Activated CD4-positive, CD25-positive, alpha-beta regulatory T cell (primary cell): ENCODE results near the gene NUP210L.
"Not testable (repeated sequence)": the region's sequence is repeated elsewhere in the genome, so short reads cannot be mapped to it uniquely, and the experiment has no call there.

Experiments used
- DNase-seq, 4 experiments: peaks; one replicate each; lab custom pipeline; 2025; lab: John Stamatoyannopoulos, UW

The NUP210L gene

DNA sequence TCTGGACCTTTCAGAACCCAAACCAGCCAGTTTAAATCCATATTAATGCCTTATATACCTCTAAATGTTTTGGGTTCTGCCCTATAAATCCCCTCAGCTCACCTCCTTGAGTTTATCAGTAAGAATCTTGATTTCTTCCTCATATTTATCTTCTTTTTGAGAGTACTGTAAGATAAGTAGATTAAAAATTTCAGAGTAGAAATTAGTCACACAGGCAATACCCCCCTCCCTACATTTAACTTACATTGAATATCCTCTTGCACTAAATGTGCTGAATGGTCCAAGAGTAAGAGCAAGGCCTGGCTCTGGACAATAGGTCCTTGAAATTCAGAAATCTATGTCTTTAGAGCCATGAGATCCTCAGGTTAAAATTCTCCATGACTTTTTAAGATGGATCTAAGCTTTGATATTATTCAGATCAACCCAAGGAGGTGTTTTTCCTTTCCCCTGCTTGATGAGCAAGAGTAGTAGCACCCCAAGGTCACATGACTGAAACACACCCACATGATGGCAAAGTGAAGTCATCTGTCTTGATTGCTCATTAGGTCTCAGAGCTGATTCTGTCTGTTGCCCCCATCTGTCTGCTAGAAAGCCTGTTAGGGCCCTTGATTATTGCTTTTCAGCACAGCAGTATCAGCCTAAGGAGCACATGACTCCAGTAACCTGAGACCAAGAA, 15.8 kb upstream of the NUP210L start:
- DNase-seq: peak in 2 of 4 experiments; percentile 5 to 9

DNA sequence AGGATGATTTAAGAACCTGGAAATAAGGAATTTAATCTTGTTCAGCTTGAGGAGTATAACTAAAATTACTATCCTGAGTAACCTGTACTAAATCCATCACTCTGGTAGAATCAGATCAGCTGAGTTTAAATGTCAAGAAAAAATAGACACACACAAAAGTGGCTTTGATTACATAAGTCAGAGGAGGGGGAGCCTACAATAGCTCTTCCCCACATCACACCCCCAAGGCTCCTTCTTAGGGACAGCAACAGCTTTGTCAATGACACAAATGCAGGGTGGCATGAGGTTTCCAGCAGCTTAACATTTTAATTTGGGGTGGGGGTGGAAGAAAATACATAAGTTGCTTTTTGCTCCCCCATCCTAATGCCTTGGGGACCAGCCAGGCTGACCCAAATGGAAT, 12.6 kb upstream of the NUP210L start:
- DNase-seq: no peak

DNA sequence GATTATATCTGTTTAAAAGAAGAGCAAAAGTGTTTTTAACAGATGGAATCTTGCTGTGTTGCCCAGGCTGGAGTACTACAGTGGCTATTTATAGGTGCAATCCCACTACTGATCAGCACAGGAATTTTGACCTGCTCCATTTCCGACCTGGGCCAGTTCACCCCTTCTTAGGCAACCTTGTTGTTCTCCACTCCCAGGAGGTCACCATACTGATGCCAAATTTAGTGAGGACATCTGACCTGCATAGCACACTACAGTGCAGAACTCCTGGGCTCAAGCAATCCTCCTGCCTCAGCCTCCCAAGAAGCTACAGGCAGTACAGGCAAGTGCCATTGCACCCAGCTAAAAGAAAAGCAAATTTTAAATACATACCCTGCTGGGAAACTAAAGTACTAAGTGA, 11.3 kb upstream of the NUP210L start:
- DNase-seq: no peak

DNA sequence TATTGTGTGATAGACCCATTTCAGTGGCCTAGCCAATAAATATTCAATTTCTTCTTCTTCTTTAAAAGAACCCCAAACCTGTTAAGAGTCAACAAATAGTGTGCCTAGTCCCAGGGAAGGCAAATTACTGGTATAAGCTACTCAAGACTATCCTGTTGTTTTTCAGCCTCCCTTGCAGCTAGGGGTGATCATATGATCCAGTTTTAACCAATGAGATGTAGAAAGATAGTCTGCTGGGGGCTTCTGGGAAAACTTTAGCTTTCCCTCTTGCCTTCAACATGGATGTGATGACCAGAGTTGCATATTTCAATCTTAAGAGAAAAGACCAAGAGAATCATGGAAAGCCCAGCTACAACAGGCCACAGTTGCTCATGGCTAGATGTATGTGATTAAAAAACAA, 4.7 kb upstream of the NUP210L start:
- no peak for DNase-seq

DNA sequence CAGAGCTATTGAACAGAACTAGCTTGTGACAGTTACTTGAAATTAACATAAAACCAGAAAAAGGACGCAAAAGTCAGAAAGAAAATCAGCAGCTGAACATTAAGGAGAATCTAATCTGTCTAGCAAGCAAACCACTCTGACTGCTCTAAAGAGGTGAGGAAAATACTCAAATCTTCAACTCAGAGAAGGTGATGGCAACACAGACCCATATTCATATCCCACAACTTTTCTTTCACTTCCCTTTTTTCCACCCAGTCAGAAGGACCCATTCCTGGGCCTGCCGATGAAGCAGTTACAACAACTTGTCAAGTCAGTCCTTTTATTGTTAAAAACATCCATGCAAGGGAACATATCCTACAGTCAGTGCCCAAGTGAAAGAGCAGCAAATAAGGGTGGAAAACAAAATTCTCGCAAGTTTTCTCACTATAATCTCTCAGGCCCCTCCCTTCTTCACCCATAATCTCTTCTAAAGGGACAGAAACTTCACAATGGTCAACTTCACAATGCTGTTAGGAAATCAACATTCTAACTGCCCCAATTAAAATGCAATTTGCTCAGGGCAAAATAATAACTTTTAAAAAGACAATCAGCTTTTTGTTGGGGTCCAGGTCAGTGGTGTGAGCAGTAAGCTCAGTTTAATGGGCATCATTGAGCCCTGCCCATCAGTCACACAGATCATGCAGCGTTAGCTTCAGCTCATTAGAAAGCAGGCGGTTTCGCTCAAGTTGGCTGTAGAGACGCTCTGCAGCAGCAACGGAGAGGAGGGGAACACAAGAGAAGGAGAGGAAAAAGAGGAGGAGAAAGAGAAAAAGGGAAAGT, 3.6 kb upstream of the NUP210L start:
- no peak for DNase-seq

DNA sequence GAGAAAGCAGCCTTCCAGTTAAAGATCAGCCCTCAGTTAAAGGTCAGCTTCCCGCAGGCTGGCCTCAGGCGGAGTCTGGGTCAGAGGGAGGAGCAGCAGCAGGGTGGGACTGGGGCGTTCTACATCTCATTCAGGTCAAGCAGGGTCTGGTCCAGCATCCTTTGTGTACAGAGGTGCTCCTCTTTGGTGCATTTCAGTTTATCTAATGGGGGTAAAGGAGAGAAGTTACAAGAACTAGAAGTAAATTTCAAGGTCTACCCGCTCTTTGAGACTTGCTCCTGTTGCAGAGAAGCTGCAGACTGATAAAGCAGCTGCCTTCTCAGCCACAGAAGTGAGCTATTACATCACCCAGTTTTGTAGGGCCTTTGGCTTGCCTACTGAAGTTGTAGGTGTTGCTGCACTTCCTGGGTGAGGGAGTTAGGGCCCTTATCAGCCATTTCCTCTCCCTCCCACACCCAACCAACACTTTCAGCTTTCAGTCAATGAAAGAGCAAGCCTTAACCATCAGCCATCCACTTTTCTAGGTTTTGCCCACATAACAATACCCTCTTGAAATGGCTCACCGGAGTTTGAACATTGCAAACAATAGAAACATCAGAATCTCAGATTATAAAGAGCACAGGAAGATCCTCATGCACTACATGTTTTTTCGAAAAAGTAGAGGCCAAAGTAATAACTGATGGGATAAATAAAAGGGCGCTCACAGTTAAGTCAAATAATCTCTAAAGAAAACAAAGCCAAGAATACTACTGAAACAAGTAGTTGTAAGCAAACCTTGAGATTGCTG, 2.8 kb upstream of the NUP210L start:
- DNase-seq: peak; percentile 9 to 42 (median 24)

DNA sequence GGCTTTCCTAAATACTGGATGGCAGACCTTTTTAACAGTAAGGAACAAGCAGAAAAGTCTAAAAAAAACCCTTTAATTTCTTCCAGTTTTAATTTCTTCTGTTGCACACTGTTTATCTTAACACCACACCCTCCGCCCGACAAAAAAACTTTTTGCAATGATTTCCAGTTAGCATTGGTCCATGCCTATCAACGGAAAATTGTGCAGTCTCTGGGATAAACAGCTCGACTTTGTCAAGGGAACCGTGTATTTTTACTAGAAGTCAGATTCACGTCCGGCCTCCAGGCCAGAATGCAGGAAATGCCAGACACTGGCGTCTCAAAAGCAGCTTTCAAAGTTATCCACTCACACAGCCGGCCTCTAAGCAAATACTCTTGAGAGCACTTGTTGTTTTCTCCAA, 378 bp upstream of the NUP210L start:
- DNase-seq: no peak

DNA sequence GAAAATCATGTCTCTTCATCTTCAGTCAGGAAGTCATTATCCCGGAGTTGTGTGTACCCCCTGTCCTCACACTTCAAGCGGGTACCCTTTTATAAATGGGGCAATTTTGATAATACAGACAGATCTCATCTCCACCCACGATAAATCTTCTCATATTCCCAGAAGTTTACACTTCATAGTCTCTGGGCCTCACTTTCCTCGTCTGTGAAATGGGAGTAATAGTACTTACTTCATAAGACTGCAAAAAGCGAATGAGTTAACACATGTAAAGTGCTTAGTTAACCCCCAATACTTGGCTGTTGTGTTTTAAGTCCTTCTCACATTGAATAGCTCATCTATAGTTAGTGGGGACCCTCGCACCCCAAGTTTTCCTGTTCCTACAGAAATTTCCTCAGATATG, 820 bp downstream of the NUP210L start:
- no peak for DNase-seq

DNA sequence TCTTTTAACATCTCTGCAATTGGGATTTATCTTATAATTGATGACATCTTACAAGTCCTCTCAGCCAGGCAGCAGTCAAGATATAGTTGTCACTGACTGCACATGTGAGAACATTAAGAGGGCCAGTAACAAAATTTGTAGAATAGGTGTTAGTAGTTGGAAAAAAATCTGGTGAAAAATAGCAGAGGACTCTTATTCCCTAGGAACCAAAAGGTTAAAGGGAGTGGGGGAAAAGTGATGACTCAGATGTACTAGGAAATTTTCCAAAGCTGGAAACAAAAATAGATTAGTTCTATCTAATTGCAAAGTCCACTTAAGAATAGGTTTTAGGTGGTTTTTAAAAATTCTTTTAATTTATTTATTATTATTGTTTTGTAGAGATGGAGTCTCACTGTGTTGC, 3.6 kb downstream of the NUP210L start:
- no peak for DNase-seq

DNA sequence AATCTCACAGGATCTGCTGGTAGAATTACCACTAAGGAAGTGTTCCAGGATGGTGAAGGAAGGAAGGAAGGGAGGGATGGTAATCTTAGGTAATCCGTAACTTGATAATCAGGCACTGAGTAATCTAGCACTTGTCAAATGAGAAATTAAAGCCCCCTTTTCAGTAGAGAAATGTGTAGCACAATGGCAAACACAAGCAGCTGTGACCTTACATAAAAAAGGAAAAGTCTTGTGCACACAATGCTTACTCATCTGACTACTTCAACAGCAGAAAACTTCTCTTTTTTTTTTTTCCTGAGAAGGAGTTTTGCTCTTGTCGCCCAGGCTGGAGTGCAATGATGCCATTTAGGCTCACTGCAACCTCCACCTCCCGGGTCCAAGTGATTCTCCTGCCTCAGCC, 6.1 kb downstream of the NUP210L start:
- no peak for DNase-seq

DNA sequence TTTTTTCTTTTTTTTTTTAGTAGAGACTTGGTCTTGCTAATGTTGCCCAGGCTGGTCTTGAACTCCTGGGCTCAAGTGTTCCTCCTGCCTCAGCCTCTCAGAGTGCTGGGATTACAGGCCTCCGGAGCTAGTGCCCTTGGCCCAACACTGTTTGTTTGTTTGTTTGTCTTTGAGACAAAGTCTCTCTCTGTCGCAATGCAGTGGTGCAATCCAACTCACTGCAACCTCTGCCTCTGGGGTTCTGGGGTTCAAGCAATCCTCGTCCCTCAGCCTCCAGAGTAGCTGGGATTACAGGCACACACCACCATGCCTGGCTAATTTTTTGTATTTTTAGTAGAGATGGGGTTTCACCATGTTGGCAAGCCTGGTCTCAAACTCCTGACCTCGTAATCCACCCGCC, 7.4 kb downstream of the NUP210L start:
- not testable (repeated sequence) for DNase-seq

DNA sequence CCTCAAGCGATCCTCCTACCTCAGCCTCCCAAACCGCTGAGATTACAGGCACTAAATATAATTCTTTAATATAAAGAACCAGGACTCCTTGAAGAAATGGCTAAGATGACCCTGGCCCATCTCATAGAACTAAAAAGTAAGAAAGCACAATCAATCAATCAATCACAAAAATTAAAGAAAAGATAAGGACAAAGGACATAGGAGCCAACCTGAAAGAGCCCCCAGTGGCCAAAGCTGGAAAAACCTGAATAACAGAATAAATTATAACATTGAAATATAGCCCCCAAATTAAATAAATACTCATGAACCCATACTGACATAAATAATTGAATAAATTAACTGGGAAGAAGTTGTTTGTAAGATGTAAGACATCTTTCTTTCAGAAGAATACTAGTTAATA, 8.9 kb downstream of the NUP210L start:
- DNase-seq: no peak

DNA sequence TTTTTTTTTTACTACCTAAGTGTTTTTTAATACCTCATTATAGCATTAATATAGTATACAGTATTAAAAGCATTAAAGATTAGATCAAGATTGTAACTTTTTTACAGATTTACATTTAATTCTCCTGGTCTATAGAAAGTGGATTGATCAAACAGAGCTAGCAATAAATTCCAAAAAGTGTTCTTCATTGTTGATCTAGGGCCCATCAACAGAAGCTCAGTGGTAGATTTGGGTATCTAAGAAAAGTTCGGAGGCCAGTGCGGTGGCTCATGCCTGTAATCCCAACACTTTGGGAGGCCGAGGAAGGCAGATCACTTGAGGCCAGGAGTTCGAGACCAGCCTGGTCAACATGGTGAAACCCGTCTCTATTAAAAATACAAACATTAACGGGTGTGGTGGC, 12.5 kb downstream of the NUP210L start:
- no peak for DNase-seq

DNA sequence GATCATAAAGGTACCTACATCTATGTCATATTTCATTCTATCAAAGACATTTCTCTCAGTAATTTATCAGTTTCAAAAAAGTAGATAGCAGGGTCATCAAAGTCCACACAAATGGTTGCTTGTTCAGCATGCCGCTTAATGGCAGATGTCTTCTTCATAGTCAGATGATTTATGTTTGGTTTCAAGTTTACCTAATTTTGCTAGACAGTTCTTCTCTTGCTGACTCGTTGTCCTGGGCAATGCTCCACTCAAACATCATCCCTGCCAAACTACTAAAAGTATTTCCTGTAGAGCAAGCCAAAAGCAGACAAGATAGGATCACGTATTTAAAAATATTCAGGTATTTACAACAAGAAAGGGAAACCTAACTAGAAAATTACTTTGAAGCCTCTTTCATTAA, 13.6 kb downstream of the NUP210L start:
- DNase-seq: no peak

DNA sequence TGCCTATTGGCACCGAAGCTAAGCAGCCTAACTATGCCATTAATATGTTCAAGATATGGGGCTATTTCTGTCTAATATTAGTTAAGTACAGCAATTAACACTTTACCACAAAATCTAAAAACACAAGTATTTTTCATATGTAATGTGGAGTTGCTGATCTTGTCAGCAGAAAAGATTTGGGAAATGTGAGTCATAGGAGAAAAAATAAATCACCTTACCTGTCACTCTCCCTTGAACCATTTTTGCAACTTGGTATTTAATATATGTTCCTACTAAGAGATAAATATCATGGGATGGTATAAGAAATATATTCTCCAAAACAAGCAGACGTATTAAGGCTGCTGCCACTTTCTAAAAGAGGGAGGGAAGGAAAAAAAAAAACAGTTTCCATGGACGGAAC, 17.0 kb downstream of the NUP210L start:
- no peak for DNase-seq

DNA sequence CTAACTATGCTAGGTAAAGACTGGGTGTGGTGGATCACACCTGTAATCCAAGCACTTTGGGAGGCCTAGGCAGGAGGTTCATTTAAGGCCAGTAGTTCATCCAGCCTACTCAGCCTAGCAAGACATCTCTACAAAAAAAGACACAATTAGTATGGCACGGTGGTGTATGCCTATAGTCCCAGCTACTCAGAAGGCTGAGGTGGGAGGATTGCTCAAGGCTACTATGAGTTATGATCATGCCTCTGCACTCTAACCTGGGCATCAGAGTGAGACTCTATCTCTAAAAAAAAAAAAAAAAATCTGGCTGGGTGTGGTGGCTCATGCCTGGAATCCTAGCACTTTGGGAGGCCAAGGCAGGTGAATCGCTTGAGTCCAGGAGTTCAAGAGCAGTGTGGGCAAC, 21.6 kb downstream of the NUP210L start:
- no peak for DNase-seq

DNA sequence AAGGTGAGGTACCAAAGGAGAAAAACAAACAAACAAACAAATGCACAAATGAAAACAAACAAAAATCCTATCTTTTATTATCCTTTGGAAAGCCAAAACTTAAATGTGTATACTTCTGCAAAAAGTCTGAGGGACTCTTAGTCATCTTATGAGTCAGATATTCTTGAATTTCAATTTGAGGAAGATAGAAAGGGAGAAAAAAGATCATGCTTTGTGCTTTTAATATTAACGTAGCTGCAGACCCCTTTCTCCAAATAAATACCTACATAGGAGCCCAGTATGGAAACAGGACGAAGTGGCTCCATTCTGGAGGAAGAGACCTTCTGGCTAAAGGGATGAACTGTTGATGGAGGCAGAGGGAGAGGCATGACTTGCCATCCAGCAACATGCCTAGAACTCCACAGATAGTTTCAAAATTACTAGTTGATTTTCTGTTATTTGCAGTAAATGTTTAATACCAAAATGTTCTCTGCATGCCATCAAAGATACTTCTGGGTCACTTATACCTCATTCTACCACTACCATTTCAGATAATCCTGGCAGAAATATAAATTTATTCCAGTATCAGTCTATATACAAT, 25.4 kb downstream of the NUP210L start:
- no peak for DNase-seq

DNA sequence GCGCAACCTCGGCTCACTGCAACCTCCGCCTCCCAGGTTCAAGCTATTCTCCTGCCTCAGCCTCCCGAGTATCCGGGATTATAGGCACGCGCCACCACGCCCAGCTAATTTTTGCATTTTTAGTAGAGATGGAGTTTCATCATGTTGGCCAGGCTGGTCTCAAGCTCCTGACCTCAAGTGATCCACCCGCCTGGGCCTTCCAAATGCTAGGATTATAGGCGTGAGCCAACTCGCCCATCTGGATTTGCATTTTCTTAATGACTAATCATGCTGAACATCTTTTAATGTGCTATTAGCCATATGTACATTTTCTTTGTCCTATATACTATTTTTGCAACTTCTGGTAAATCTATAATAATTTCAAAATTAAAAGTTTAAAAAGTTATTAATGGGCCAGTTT, 31.7 kb downstream of the NUP210L start:
- not testable (repeated sequence) for DNase-seq

DNA sequence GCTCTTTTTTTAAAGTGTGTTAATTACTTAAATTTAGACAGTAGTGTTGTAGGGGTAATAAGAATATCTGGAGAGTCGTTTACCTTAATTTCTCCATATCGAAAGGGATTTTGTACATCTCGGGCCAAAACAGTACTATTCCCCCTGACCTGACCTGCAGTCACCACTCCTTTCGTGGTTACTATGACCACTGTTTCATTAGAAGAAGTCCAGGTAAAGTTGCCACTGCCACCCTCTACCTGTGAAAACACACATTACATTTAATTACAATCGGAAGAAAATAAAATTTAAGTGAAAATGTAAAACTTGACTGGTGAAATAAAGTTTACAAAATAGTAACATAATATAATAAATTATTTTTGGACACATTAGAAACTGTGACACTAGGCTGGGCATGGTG, 37.2 kb downstream of the NUP210L start:
- DNase-seq: no peak

DNA sequence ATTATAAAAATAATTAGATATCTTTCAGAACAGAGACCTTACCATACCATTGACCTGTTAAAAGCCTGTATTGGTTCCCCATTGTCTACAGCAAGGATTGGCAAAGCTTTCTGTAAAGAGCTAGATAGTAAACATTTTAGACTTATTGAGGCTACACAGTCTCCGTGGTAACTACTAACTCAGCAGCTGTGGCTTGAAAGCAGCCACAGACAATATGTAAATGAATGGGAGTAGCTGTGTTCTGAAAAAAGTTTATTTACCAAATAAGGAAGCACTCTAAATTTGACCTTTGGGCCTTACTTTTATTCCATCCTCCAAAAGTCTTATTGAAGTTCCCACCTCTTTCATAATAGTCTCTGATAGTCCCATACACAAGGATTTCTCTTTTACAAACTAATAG, 39.7 kb downstream of the NUP210L start:
- DNase-seq: no peak

DNA sequence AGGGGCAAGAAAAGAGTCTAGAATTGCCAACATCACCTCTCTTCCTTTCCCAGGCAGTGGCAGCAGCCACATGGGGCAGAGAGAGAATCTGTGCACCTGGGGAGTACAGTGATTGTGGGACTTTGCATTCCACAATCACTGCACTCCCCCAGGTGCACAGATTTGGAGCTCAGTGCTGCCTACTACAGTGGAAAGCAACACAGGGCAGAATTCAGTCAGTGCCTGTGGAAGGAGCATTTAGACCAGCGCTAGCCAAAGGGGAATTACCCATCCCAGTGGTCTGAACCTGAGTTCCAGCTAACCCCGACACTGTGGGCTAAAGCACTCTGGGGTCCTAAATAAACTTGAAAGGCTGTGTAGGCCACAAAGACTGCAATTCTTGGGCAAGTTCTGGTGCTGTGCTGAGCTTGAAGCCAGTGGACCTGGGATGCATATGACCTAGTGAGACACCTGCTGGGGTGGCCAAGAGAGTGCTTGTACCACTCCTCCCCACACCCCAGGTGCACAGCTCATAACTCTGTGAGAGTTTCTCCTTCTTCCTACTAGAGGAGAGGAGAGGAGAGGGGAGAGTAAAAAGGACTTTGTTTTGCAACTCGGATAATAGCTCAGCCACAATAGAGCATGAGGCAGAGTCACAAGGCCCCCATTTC, 50.3 kb downstream of the NUP210L start:
- DNase-seq: no peak

DNA sequence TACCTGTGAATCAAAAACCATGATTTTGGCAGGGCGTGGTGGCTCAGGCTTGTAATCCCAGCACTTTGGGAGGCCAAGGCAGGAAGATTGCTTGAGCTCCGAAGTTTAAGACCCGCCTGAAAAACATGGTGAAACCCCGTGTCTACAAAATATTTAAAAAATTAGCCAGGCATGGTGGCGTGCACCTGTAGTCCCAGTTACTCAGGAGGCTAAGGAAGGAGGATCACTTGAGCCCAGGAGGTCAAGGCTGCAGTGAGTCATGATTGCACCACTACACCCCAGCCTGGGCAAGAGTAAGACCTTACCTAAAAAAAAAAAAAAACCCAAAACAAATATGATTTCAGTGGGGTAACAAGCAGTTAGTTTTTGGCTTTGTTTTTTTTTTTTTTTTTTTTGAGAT, 54.7 kb downstream of the NUP210L start:
- DNase-seq: not testable (repeated sequence)
